RWPE2 (cell line): ENCODE data around the gene SLC20A1.
"Not testable (repeated sequence)": the region's sequence is repeated elsewhere in the genome, so short reads cannot be mapped to it uniquely, and the experiment has no call there.

Source experiments
- ATAC-seq: fragments of 200-7000 bp; cut with Tn5 transposase; 3 replicates; pipeline ENCODE4 v1.9.1; 2021; ENCODE audit warnings: low read depth
- DNase-seq: peaks from one replicate; pipeline ENCODE4 v3.0.0-alpha.2; 2020; ENCODE audit warnings: low spot score
- H3K27ac ChIP-seq: fragments of 450-650 bp; 2 replicates; pipeline ENCODE4 v1.5.1; 2017; ENCODE audit warnings: mild to moderate bottlenecking; ENCODE audit not compliant: poor library complexity, severe bottlenecking
- H3K27me3 ChIP-seq: fragments of 250-450 bp; sonication (Bioruptor Pico); 2 replicates; pipeline ENCODE4 v1.5.1; 2021; ENCODE audit warnings: mild to moderate bottlenecking, moderate library complexity; ENCODE audit not compliant: insufficient read depth, poor library complexity, severe bottlenecking
- H3K36me3 ChIP-seq: fragments of 250-450 bp; sonication (Bioruptor Pico); 2 replicates; pipeline ENCODE4 v1.5.1; 2020; ENCODE audit warnings: low read depth, mild to moderate bottlenecking, moderate library complexity
- H3K4me1 ChIP-seq: fragments of 250-450 bp; sonication (Bioruptor Pico); 2 replicates; pipeline ENCODE4 v1.5.1; 2021; ENCODE audit warnings: mild to moderate bottlenecking, moderate library complexity; ENCODE audit not compliant: insufficient read depth, poor library complexity, severe bottlenecking
- H3K4me3 ChIP-seq: fragments of 250-450 bp; sonication (Bioruptor Pico); 2 replicates; pipeline ENCODE4 v1.5.1; 2021; ENCODE audit warnings: mild to moderate bottlenecking, moderate library complexity; ENCODE audit not compliant: severe bottlenecking
- H3K9me3 ChIP-seq: fragments of 250-450 bp; sonication (Bioruptor Pico); 2 replicates; pipeline ENCODE4 v1.5.1; 2021; ENCODE audit warnings: mild to moderate bottlenecking, moderate library complexity; ENCODE audit not compliant: severe bottlenecking
- TF ChIP-seq, protein P1 (sequence below): fragments of 450-650 bp; IDR thresholded peaks from one replicate; pipeline ENCODE4 v1.5.1; 2017; ENCODE audit warnings: mild to moderate bottlenecking, moderate library complexity; ENCODE audit not compliant: poor library complexity, severe bottlenecking

Gene SLC20A1

GRCh38 chr2:112661656-112662305 lies 16.0 kb downstream of the SLC20A1 start:
- DNase-seq (no peak), ATAC-seq (no peak)
- Histone ChIP-seq H3K4me1 (peaks cover 10% of the 10 kb centered on the region), H3K36me3 (peaks cover 79% of the 10 kb centered on the region), H3K27me3 (no peaks in the 10 kb centered on the region), H3K27ac (peak overlapping the region; percentile 21), H3K9me3 (no peaks in the 10 kb centered on the region), H3K4me3 (no peak overlapping the region)
- TF ChIP-seq, protein P1, sequence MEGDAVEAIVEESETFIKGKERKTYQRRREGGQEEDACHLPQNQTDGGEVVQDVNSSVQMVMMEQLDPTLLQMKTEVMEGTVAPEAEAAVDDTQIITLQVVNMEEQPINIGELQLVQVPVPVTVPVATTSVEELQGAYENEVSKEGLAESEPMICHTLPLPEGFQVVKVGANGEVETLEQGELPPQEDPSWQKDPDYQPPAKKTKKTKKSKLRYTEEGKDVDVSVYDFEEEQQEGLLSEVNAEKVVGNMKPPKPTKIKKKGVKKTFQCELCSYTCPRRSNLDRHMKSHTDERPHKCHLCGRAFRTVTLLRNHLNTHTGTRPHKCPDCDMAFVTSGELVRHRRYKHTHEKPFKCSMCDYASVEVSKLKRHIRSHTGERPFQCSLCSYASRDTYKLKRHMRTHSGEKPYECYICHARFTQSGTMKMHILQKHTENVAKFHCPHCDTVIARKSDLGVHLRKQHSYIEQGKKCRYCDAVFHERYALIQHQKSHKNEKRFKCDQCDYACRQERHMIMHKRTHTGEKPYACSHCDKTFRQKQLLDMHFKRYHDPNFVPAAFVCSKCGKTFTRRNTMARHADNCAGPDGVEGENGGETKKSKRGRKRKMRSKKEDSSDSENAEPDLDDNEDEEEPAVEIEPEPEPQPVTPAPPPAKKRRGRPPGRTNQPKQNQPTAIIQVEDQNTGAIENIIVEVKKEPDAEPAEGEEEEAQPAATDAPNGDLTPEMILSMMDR, result no peak

- no peak for ATAC-seq
- Histone ChIP-seq H3K4me3 (no peak overlapping the region), H3K36me3 (peaks cover 70% of the 10 kb centered on the region), H3K27me3 (no peaks in the 10 kb centered on the region), H3K4me1 (peaks cover 10% of the 10 kb centered on the region), H3K27ac (peak overlapping the region; percentile 21), H3K9me3 (no peaks in the 10 kb centered on the region)
- TF ChIP-seq, protein P1, result no peak
- DNase-seq, result no peak
These were observed 17.0 kb downstream of the SLC20A1 start for GRCh38 chr2:112662704-112663103.

DNA sequence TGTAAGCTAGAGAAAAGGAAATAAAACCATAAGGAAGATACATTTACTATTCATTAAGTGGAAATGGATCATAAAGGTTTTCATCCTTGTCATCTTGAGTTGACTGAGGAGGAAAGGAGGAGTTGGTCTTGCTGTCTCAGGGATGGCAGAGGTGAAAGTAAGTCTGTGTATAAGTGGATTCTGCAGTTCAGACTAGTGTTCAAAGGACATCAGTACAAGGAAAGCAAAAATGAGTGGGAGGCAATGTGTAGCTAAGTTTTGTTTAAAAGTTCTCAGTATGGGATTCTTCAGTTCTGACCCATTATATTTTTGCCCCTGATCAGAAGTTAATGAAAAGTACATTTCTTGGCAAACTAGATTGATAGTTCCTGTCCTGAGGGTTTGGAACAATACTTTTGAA lies 18.9 kb downstream of the SLC20A1 start:
- Histone ChIP-seq H3K4me1 (peaks cover 8% of the 10 kb centered on the region), H3K9me3 (no peaks in the 10 kb centered on the region), H3K4me3 (no peak overlapping the region), H3K27me3 (no peaks in the 10 kb centered on the region), H3K27ac (peak overlapping the region; percentile 21), H3K36me3 (peaks cover 50% of the 10 kb centered on the region)
- TF ChIP-seq, protein P1, result no peak
- DNase-seq (no peak), ATAC-seq (0 out of 3 replicates have a peak, but pooled peaks have one; percentile 13)

GRCh38 chr2:112665113-112665780 lies 19.5 kb downstream of the SLC20A1 start:
- Histone ChIP-seq H3K27ac (peak overlapping the region; percentile 21), H3K4me1 (peaks cover 6% of the 10 kb centered on the region), H3K9me3 (no peaks in the 10 kb centered on the region), H3K36me3 (peaks cover 44% of the 10 kb centered on the region), H3K27me3 (no peaks in the 10 kb centered on the region), H3K4me3 (no peak overlapping the region)
- TF ChIP-seq, protein P1, result no peak
- ATAC-seq (peak; percentile 51), DNase-seq (no peak)

GRCh38 chr2:112666761-112667122 lies 21.0 kb downstream of the SLC20A1 start:
- peak; percentile 32 for ATAC-seq
- TF ChIP-seq, protein P1, result no peak
- no peak for DNase-seq

DNA sequence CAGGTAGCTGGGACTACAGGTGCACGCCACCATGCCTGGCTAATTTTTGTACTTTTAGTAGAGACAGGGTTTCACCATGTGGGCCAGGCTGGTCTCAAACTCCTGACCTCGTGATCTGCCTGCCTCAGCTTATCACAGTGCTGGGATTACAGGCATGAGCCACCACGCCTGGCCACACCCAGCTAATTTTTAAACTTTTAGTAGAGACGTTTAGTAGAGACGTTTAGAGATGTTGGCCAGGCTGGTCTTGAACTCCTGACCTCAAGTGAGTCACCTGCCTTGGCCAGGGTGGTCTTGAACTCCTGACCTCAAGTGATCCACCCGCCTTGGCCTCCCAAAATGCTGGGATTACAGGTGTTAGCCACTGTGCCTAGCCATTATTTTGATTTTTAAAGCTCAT lies 21.8 kb downstream of the SLC20A1 start:
- H3K27me3 ChIP-seq, DNase-seq, ATAC-seq: not testable (repeated sequence)

More at GRCh38 chr2:112666761-112667122, 21.0 kb downstream of the SLC20A1 start:
- Histone ChIP-seq H3K27me3 (no peaks in the 10 kb centered on the region), H3K4me1 (no peaks in the 10 kb centered on the region), H3K4me3 (no peak overlapping the region), H3K36me3 (peaks cover 29% of the 10 kb centered on the region), H3K27ac (peak overlapping the region; percentile 21), H3K9me3 (no peaks in the 10 kb centered on the region)

More for the DNA sequence above, 21.8 kb downstream of the SLC20A1 start:
- H3K36me3 ChIP-seq, result peaks cover 21% of the 10 kb centered on the region
- H3K4me1 ChIP-seq, H3K27ac ChIP-seq, H3K9me3 ChIP-seq, H3K4me3 ChIP-seq: not testable (repeated sequence)
